Endodermal cell (in vitro differentiated cells): ENCODE data around the gene CNOT11. TPM values are rescaled to one million over a fixed set of nuclear protein-coding genes. Genes with fewer than 3 reads are reported as not detected.

Source experiments
- DNase-seq: peaks from one replicate; pipeline ENCODE4 v3.0.0-alpha.2; 2017
- H3K27ac ChIP-seq: 2 replicates; pipeline ENCODE4 v1.5.1; 2013; ENCODE audit warnings: mild to moderate bottlenecking, low read depth, low read length, moderate library complexity
- H3K27me3 ChIP-seq: 2 replicates; pipeline ENCODE4 v1.6.1; 2013; ENCODE audit warnings: mild to moderate bottlenecking, low read length, moderate library complexity; ENCODE audit not compliant: insufficient read depth, control insufficient read depth, poor library complexity, severe bottlenecking
- H3K36me3 ChIP-seq: 2 replicates; pipeline ENCODE4 v1.7.0; 2013; ENCODE audit warnings: mild to moderate bottlenecking, low read length, moderate library complexity; ENCODE audit not compliant: control insufficient read depth, insufficient read depth
- H3K4me1 ChIP-seq: one replicate; pipeline ENCODE4 v1.7.0; 2013; ENCODE audit warnings: low read length; ENCODE audit not compliant: control insufficient read depth, insufficient read depth
- H3K4me3 ChIP-seq: 2 replicates; pipeline ENCODE4 v1.5.1; 2013; ENCODE audit warnings: mild to moderate bottlenecking, low read length, moderate library complexity
- H3K9ac ChIP-seq: 2 replicates; pipeline ENCODE4 v1.6.1; 2013; ENCODE audit warnings: mild to moderate bottlenecking, low read length, moderate library complexity; ENCODE audit not compliant: poor library complexity, severe bottlenecking; ENCODE audit errors: extremely low read depth
- H3K9me3 ChIP-seq: 2 replicates; pipeline ENCODE4 v1.6.1; 2013; ENCODE audit warnings: mild to moderate bottlenecking, low read length, moderate library complexity; ENCODE audit not compliant: control insufficient read depth
- H3K27ac Mint-ChIP-seq: 2 replicates; pipeline ENCODE4 v1.8.0; 2020; ENCODE audit warnings: mixed read lengths
- H3K27me3 Mint-ChIP-seq: 2 replicates; pipeline ENCODE4 v1.8.0; 2021; ENCODE audit warnings: mild to moderate bottlenecking, mixed read lengths; ENCODE audit not compliant: insufficient read depth
- H3K36me3 Mint-ChIP-seq: 2 replicates; pipeline ENCODE4 v1.8.0; 2020; ENCODE audit warnings: low read depth, mixed read lengths
- H3K4me1 Mint-ChIP-seq: 2 replicates; pipeline ENCODE4 v1.8.0; 2020; ENCODE audit warnings: mixed read lengths
- H3K4me3 Mint-ChIP-seq: 2 replicates; pipeline ENCODE4 v1.8.0; 2020; ENCODE audit warnings: mild to moderate bottlenecking, moderate library complexity, mixed read lengths
- H3K9me3 Mint-ChIP-seq: 2 replicates; pipeline ENCODE4 v1.8.0; 2020; ENCODE audit warnings: mild to moderate bottlenecking, mixed read lengths
- WGBS, 2 experiments: methylation state at CpG; one replicate each; pipeline versions ENCODE4 v1.1.5 to v1.1.7; 2013; ENCODE audit warnings: missing lambda C conversion rate in 2 of 2, mixed read lengths in 1 of 2; ENCODE audit not compliant: insufficient coverage in 1 of 2, insufficient read length in 1 of 2; 5-methylcytosine and 5-hydroxymethylcytosine counted together
- total RNA-seq, 2 donors: library from RNA; stranded (reverse); fragmentation: NEBNext Ultra II Directional in 1 of 2; extraction: Animal tissue kit (Norgen Biotek cat#: 25700) in 1 of 2; gene quantifications; 2 replicates in 1 of 2; 3 replicates in 1 of 2; pipeline ENCODE4 v1.2.1, GENCODE V29; 2021
- TF ChIP-seq, protein P1 (sequence below): fragments of 200-600 bp; sonication (generic); conservative IDR thresholded peaks from 2 replicates; pipeline ENCODE4 v1.5.0; 2021; ENCODE audit warnings: antibody characterized with exemption, mild to moderate bottlenecking

The CNOT11 gene
- total RNA-seq, 2 donors from 2014 or later = 46.1 to 49.3 TPM

DNA sequence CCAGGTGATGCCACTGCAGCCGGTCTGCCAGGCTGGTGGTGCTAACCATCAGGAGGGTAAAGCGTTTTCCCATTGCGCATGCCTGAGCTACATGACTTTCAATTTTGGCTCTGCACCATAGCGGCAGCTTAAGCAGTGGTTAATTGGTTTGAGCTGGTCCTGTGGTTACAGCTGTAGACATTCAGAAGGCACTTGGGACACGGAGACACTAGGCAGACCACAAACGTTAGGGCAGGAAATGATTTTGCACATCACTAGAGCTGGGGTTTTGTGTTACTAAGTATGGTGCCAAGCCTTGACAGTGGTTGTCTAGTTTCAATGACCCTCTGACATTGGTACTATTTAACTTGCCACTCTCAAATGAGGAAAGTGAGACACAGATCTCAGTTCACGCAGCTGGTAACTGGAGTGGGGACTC, 28.9 kb upstream of the CNOT11 start:
- no peak overlapping the region for H3K4me3 Mint-ChIP-seq
- H3K27ac Mint-ChIP-seq = no peak overlapping the region
- Histone ChIP-seq H3K4me1 (no peaks in the 10 kb centered on the region), H3K9ac (no peak overlapping the region), H3K27ac (no peak overlapping the region), H3K27me3 (no peaks in the 10 kb centered on the region), H3K9me3 (no peaks in the 10 kb centered on the region), H3K36me3 (no peaks in the 10 kb centered on the region), H3K4me3 (no peak overlapping the region)
- H3K9me3 Mint-ChIP-seq = no peaks in the 10 kb centered on the region
- no peak for DNase-seq
- TF ChIP-seq, protein P1, sequence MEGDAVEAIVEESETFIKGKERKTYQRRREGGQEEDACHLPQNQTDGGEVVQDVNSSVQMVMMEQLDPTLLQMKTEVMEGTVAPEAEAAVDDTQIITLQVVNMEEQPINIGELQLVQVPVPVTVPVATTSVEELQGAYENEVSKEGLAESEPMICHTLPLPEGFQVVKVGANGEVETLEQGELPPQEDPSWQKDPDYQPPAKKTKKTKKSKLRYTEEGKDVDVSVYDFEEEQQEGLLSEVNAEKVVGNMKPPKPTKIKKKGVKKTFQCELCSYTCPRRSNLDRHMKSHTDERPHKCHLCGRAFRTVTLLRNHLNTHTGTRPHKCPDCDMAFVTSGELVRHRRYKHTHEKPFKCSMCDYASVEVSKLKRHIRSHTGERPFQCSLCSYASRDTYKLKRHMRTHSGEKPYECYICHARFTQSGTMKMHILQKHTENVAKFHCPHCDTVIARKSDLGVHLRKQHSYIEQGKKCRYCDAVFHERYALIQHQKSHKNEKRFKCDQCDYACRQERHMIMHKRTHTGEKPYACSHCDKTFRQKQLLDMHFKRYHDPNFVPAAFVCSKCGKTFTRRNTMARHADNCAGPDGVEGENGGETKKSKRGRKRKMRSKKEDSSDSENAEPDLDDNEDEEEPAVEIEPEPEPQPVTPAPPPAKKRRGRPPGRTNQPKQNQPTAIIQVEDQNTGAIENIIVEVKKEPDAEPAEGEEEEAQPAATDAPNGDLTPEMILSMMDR = no peak
- no peaks in the 10 kb centered on the region for H3K36me3 Mint-ChIP-seq
- WGBS, 2 experiments = 92 to 95% methylated on average over 6 to 7 of the region's 7 CpGs
- H3K27me3 Mint-ChIP-seq = no peaks in the 10 kb centered on the region
- peaks cover 2% of the 10 kb centered on the region for H3K4me1 Mint-ChIP-seq

DNA sequence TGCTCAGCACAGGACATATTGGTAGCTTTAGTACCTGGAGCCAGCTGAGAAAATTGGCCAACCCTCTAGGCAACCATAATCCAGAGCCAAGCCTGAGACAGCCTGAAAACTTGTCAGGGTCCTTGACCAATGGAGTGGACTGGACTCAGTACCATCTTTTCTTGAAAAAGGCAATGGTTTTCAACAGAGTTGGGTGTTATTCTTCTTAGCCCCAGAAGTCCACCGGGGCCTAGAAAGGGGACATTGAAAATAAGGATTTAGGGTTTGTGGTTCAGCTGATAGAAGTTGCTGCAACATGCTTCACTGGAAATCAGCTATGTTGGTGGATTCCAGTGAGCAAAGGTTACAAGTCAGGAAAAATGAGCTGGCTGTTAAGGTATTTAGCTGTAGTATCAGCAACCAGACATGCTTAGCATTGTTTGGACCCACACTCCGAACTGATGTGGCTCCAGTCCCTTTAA, 22.1 kb upstream of the CNOT11 start:
- Histone ChIP-seq H3K4me3 (no peak overlapping the region), H3K9ac (no peak overlapping the region), H3K4me1 (no peaks in the 10 kb centered on the region), H3K27me3 (no peaks in the 10 kb centered on the region), H3K27ac (no peak overlapping the region), H3K36me3 (no peaks in the 10 kb centered on the region), H3K9me3 (peaks cover 17% of the 10 kb centered on the region)
- TF ChIP-seq, protein P1 = no peak
- no peak for DNase-seq
- H3K27ac Mint-ChIP-seq = no peak overlapping the region
- no peaks in the 10 kb centered on the region for H3K27me3 Mint-ChIP-seq
- H3K36me3 Mint-ChIP-seq = no peaks in the 10 kb centered on the region
- no peak overlapping the region for H3K4me3 Mint-ChIP-seq
- H3K4me1 Mint-ChIP-seq = no peaks in the 10 kb centered on the region
- peaks cover 27% of the 10 kb centered on the region for H3K9me3 Mint-ChIP-seq
- 96 to 100% methylated on average over 1 to 2 of the region's 2 CpGs for WGBS, 2 experiments

DNA sequence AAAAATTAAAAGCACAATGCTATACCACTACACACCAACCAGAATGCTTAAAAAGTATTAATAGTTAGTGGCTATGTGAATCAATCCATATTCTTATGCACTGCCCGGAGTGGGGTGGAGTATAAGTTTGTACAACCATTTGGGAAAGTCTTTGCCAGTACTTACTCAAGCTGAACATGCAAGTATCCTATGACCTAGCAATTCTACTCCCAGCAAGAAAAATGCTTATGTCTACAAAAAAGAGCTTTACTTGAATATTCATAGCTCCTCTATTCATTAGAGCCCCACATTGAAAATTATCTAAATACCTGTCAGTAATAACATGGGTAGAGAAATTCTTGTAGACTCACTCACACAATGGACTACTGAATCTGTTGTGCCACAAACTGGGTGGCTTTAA, 21.4 kb upstream of the CNOT11 start:
- Histone ChIP-seq H3K9ac (no peak overlapping the region), H3K9me3 (peaks cover 20% of the 10 kb centered on the region), H3K4me3 (no peak overlapping the region), H3K36me3 (no peaks in the 10 kb centered on the region), H3K27me3 (no peaks in the 10 kb centered on the region), H3K27ac (no peak overlapping the region), H3K4me1 (no peaks in the 10 kb centered on the region)
- WGBS, 2 experiments = 89% methylated on average over 1 of the region's 1 CpG; no CpG with 5 or more reads in 1 of the 2 experiments
- H3K4me3 Mint-ChIP-seq = no peak overlapping the region
- TF ChIP-seq, protein P1 = no peak
- peaks cover 34% of the 10 kb centered on the region for H3K9me3 Mint-ChIP-seq
- no peaks in the 10 kb centered on the region for H3K27me3 Mint-ChIP-seq
- no peak for DNase-seq
- no peaks in the 10 kb centered on the region for H3K36me3 Mint-ChIP-seq
- no peaks in the 10 kb centered on the region for H3K4me1 Mint-ChIP-seq
- H3K27ac Mint-ChIP-seq = no peak overlapping the region
